AG04450 (cell line): ENCODE measurements around the gene DNAH1. TPM values are rescaled to one million over a fixed set of nuclear protein-coding genes. Genes with fewer than 3 reads are reported as not detected.

Experiments used
- CTCF ChIA-PET: fragments of 300-600, 350-600 bp; formaldehyde crosslinking; extraction: SDS; loops from one replicate; lab custom pipeline; 2022; ENCODE audit warnings: antibody characterized with exemption, inconsistent platforms; lab: Charles Lee
- POLR2A ChIA-PET: fragments of 350-600 bp; formaldehyde crosslinking; extraction: SDS; loops from one replicate; lab custom pipeline; 2021; ENCODE audit warnings: antibody characterized with exemption, inconsistent platforms; lab: Yijun Ruan, JAX
- DNase-seq: peaks from one replicate; pipeline ENCODE4 v3.0.0-alpha.2; 2011; ENCODE audit warnings: low read depth, low spot score
- H3K27ac ChIP-seq: one replicate; pipeline ENCODE4 v1.5.1; 2012; ENCODE audit warnings: low read depth, low read length, control low read depth
- H3K27me3 ChIP-seq: one replicate; pipeline ENCODE4 v1.6.0; 2012; ENCODE audit warnings: low read length; ENCODE audit not compliant: control insufficient read depth, insufficient read depth
- H3K4me3 ChIP-seq: 2 replicates; pipeline ENCODE4 v1.5.1; 2011; ENCODE audit warnings: mild to moderate bottlenecking, low read depth, low read length, control low read depth
- H3K9me3 ChIP-seq: 2 replicates; pipeline ENCODE4 v1.5.1; 2012; ENCODE audit warnings: low read length; ENCODE audit not compliant: control insufficient read depth, insufficient read depth
- CTCF ChIP-seq: IDR thresholded peaks from 2 replicates; pipeline ENCODE4 v1.5.1; 2011; ENCODE audit warnings: low read depth, low read length, control low read depth, inconsistent platforms
- polyA plus RNA-seq: library from polyadenylated mRNA; depleted of rRNA; stranded (reverse); fragments of >200 nt; gene quantifications from 2 replicates; pipeline ENCODE4 v1.2.3, GENCODE V29; 2011

The DNAH1 gene
- polyA plus RNA-seq, 1 experiment = 1.4 TPM

GRCh38 chr3:52422669-52423068 is 106.5 kb downstream of the DNAH1 start:
- no peaks in the 10 kb centered on the region for H3K9me3 ChIP-seq
- peaks cover 3% of the 10 kb centered on the region for H3K27me3 ChIP-seq
- CTCF ChIA-PET = interaction anchor here (1.3 to 14.6 kb wide), 3 partner anchors 10 to 24 kb away, joined by 6 to 359 read pairs (median 12); partner anchors contain the start of gene SEMA3G
- POLR2A ChIA-PET = no interaction called here
- TF ChIP-seq CTCF = no peak
- no peak for DNase-seq
- no peak overlapping the region for H3K4me3 ChIP-seq
- no peak overlapping the region for H3K27ac ChIP-seq

GRCh38 chr3:52423173-52423572 is 107.1 kb downstream of the DNAH1 start:
- H3K4me3 ChIP-seq = no peak overlapping the region
- no peaks in the 10 kb centered on the region for H3K9me3 ChIP-seq
- POLR2A ChIA-PET = no interaction called here
- no peak for DNase-seq
- H3K27ac ChIP-seq = no peak overlapping the region
- H3K27me3 ChIP-seq = peaks cover 3% of the 10 kb centered on the region
- no peak for TF ChIP-seq CTCF
- CTCF ChIA-PET = interaction anchor here (1.3 to 14.6 kb wide), 2 partner anchors 11 to 24 kb away, joined by 6 to 359 read pairs; partner anchors contain the start of gene SEMA3G

GRCh38 chr3:52428151-52429005 is 112.3 kb downstream of the DNAH1 start:
- ChIA-PET POLR2A (interaction anchor here (0.6 kb wide), 1 partner anchor 192 kb away, joined by 6 read pairs; no protein-coding TSS in a partner anchor), CTCF (interaction anchor here (0.5 to 14.6 kb wide), 12 partner anchors 8 to 225 kb away, joined by 3 to 359 read pairs (median 8); partner anchors contain the start of genes SEMA3G and TNNC1)
- Histone ChIP-seq H3K9me3 (no peaks in the 10 kb centered on the region), H3K27ac (no peak overlapping the region), H3K27me3 (peaks cover 8% of the 10 kb centered on the region), H3K4me3 (no peak overlapping the region)
- peak; percentile 89 for TF ChIP-seq CTCF
- peak; percentile 71 for DNase-seq

GRCh38 chr3:52429031-52429430 is 112.9 kb downstream of the DNAH1 start:
- DNase-seq = no peak
- Histone ChIP-seq H3K9me3 (no peaks in the 10 kb centered on the region), H3K4me3 (no peak overlapping the region), H3K27ac (no peak overlapping the region), H3K27me3 (peaks cover 14% of the 10 kb centered on the region)
- ChIA-PET POLR2A (interaction anchor here (0.6 kb wide), 1 partner anchor 193 kb away, joined by 6 read pairs; no protein-coding TSS in a partner anchor), CTCF (interaction anchor here (0.5 to 14.6 kb wide), 11 partner anchors 8 to 226 kb away, joined by 3 to 359 read pairs (median 9); partner anchors contain the start of genes SEMA3G and TNNC1)
- TF ChIP-seq CTCF = no peak
